Testis (tissue), 3 donors: ENCODE results near the gene TREX2. TPM values are rescaled to one million over a fixed set of nuclear protein-coding genes. Genes with fewer than 3 reads are reported as not detected.

Experiments used
- DNase-seq: peaks from one replicate; pipeline ENCODE4 v3.0.0-alpha.2; 2019
- H3K27ac ChIP-seq, 2 donors: fragments of 200-600 bp; sonication (generic); one replicate each; pipeline ENCODE4 v1.5.1; 2019
- H3K27me3 ChIP-seq: fragments of 200-600 bp; sonication (generic); one replicate; pipeline ENCODE4 v1.5.1; 2019
- H3K36me3 ChIP-seq: fragments of 200-600 bp; sonication (generic); one replicate; pipeline ENCODE4 v1.5.1; 2017; ENCODE audit warnings: low read depth; ENCODE audit errors: missing control alignments
- H3K4me1 ChIP-seq: fragments of 200-600 bp; sonication (generic); one replicate; pipeline ENCODE4 v1.5.1; 2019
- H3K4me3 ChIP-seq, 2 donors: fragments of 200-600 bp; sonication (generic); one replicate each; pipeline ENCODE4 v1.5.1; 2017 to 2019
- H3K9me3 ChIP-seq: fragments of 200-600 bp; sonication (generic); one replicate; pipeline ENCODE4 v1.5.1; 2017
- POLR2A ChIP-seq: fragments of 450-650 bp; IDR thresholded peaks from one replicate; pipeline ENCODE4 v1.6.1; 2017; ENCODE audit warnings: antibody characterized with exemption, mild to moderate bottlenecking, moderate library complexity
- WGBS, 2 donors: methylation state at CpG; one replicate each; pipeline ENCODE4 v1.1.5; 2018; 5-methylcytosine and 5-hydroxymethylcytosine counted together
- intact Hi-C: fragments of 100-400 bp; cut with DNase I; formaldehyde crosslinking; loops from one replicate; pipeline ENCODE4 v1.15.1; 2023; ENCODE audit warnings: low total_unique reads
- polyA plus RNA-seq: library from polyadenylated mRNA; stranded (reverse); fragments of 350-450 nt; fragmentation: Illumina TruSeq; extraction: RNeasy Lipid Tissue Mini Kit (QIAGEN cat#74804); gene quantifications from one replicate; pipeline ENCODE4 v1.2.3, GENCODE V29; 2014; ENCODE audit warnings: low read depth, low replicate concordance; ENCODE audit not compliant: insufficient read depth
- total RNA-seq, 2 donors: library from RNA; depleted of rRNA; stranded (reverse); fragments of >200 nt; gene quantifications; one replicate each; pipeline ENCODE4 v1.2.3, GENCODE V29; 2016
- TF ChIP-seq, protein P1 (sequence below), 3 experiments: fragments of 450-650 bp in 2 of 3; fragments of 200-600 bp in 1 of 3; sonication (generic) in 1 of 3; IDR thresholded peaks; one replicate each; pipeline ENCODE4 v1.5.1; 2016 to 2019; ENCODE audit warnings: antibody characterized with exemption in 3 of 3, mild to moderate bottlenecking in 2 of 3, moderate library complexity in 1 of 3

Gene TREX2
- total and polyA plus RNA-seq, 3 donors from 2014 or later, result 0.51 to 7.5 (median 4.0) TPM

GRCh38 chrX:153435845-153436244 lies 10.0 kb downstream of the TREX2 start:
- Histone ChIP-seq H3K27ac (no peak overlapping the region), H3K36me3 (no peaks in the 10 kb centered on the region), H3K4me1 (no peaks in the 10 kb centered on the region), H3K27me3 (no peaks in the 10 kb centered on the region), H3K4me3 (no peak overlapping the region), H3K9me3 (no peaks in the 10 kb centered on the region)
- TF ChIP-seq POLR2A, result no peak
- TF ChIP-seq, protein P1, sequence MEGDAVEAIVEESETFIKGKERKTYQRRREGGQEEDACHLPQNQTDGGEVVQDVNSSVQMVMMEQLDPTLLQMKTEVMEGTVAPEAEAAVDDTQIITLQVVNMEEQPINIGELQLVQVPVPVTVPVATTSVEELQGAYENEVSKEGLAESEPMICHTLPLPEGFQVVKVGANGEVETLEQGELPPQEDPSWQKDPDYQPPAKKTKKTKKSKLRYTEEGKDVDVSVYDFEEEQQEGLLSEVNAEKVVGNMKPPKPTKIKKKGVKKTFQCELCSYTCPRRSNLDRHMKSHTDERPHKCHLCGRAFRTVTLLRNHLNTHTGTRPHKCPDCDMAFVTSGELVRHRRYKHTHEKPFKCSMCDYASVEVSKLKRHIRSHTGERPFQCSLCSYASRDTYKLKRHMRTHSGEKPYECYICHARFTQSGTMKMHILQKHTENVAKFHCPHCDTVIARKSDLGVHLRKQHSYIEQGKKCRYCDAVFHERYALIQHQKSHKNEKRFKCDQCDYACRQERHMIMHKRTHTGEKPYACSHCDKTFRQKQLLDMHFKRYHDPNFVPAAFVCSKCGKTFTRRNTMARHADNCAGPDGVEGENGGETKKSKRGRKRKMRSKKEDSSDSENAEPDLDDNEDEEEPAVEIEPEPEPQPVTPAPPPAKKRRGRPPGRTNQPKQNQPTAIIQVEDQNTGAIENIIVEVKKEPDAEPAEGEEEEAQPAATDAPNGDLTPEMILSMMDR (IDR thresholded peaks at IDR 0.05), result no peak
- intact Hi-C loops, result no loop called here
- DNase-seq, result no peak
- WGBS, 2 donors, result 62 to 83% methylated on average over 3 of the region's 3 CpGs

GRCh38 chrX:153434801-153435200 lies 11.1 kb downstream of the TREX2 start:
- H3K4me3 ChIP-seq, result no peak overlapping the region
- 89 to 97% methylated on average over 5 to 8 of the region's 8 CpGs for WGBS, 2 donors
- H3K27me3 ChIP-seq, result no peaks in the 10 kb centered on the region
- intact Hi-C loops, result no loop called here
- TF ChIP-seq, protein P1 (IDR thresholded peaks at IDR 0.05), result no peak
- TF ChIP-seq POLR2A, result no peak
- no peaks in the 10 kb centered on the region for H3K9me3 ChIP-seq
- H3K4me1 ChIP-seq, result no peaks in the 10 kb centered on the region
- H3K27ac ChIP-seq, result no peak overlapping the region
- H3K36me3 ChIP-seq, result no peaks in the 10 kb centered on the region
- no peak for DNase-seq

GRCh38 chrX:153433781-153434285 lies 12.0 kb downstream of the TREX2 start:
- Histone ChIP-seq H3K27ac (no peak overlapping the region), H3K4me3 (no peak overlapping the region), H3K4me1 (no peaks in the 10 kb centered on the region), H3K9me3 (no peaks in the 10 kb centered on the region), H3K27me3 (no peaks in the 10 kb centered on the region), H3K36me3 (no peaks in the 10 kb centered on the region)
- WGBS, 2 donors, result 92 to 97% methylated on average over 2 to 12 of the region's 17 CpGs
- no peak for DNase-seq
- intact Hi-C loops, result no loop called here
- no peak for TF ChIP-seq POLR2A
- TF ChIP-seq, protein P1 (IDR thresholded peaks at IDR 0.05), result no peak

DNA sequence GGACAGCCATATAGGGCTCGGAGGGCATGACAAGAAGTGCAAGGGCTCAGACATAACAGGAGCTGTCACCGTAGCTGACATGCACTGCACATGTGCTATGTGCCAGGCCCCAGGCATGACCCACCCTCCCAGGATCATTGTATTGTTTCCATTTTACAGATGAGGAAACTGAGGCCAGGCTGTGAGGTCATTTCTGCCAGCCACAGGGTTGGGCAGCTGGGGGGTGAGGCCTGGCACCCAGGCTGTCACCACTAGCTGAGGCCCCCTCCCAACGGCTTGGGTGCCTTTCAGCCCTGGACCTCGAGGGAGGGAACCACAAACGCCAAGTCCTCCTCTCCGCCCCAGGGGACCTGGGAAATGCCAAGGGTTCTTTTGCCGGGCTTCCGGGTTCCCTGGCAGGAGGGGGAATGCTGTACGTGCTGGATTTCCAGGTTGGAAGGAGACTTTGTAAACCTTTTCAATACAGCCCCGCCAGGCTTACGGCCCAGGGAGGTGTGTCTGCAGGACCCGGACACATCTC lies 12.6 kb downstream of the TREX2 start:
- TF ChIP-seq POLR2A, result no peak
- TF ChIP-seq, protein P1 (IDR thresholded peaks at IDR 0.05), result no peak
- no peak for DNase-seq
- intact Hi-C loops, result no loop called here

GRCh38 chrX:153430796-153431195 lies 15.1 kb downstream of the TREX2 start:
- Histone ChIP-seq H3K4me3 (no peak overlapping the region), H3K36me3 (no peaks in the 10 kb centered on the region), H3K9me3 (no peaks in the 10 kb centered on the region), H3K27ac (no peak overlapping the region), H3K27me3 (no peaks in the 10 kb centered on the region), H3K4me1 (no peaks in the 10 kb centered on the region)
- TF ChIP-seq POLR2A, result no peak
- TF ChIP-seq, protein P1 (IDR thresholded peaks at IDR 0.05), result no peak
- intact Hi-C loops, result no loop called here
- no peak for DNase-seq
- WGBS, 2 donors, result 90 to 95% methylated on average over 5 of the region's 6 CpGs

More for the DNA sequence above, 12.6 kb downstream of the TREX2 start:
- no peaks in the 10 kb centered on the region for H3K27me3 ChIP-seq
- H3K27ac ChIP-seq, result no peak overlapping the region
- no peaks in the 10 kb centered on the region for H3K9me3 ChIP-seq
- 93 to 100% methylated on average over 1 to 10 of the region's 12 CpGs for WGBS, 2 donors
- no peak overlapping the region for H3K4me3 ChIP-seq
- no peaks in the 10 kb centered on the region for H3K4me1 ChIP-seq
- H3K36me3 ChIP-seq, result no peaks in the 10 kb centered on the region
